Stimulated activated naive CD8-positive, alpha-beta T cell treated with anti-CD3 and anti-CD28 coated beads, Interleukin-15, Interleukin-2, amounts not matched to agents 100 ng/mL and 50 ng/mL, for 24 hours (primary cell): Measurements from ENCODE around the gene SLC22A23.

Experiments
- H3K27ac Mint-ChIP-seq: one replicate; pipeline ENCODE4 v1.8.0; 2021; ENCODE audit warnings: mild to moderate bottlenecking, mixed read lengths
- H3K27me3 Mint-ChIP-seq: one replicate; pipeline ENCODE4 v1.8.0; 2021; ENCODE audit warnings: mixed read lengths
- H3K36me3 Mint-ChIP-seq: one replicate; pipeline ENCODE4 v1.8.0; 2021; ENCODE audit warnings: low read depth, mixed read lengths
- H3K4me1 Mint-ChIP-seq: one replicate; pipeline ENCODE4 v1.8.0; 2021; ENCODE audit warnings: low read depth, mixed read lengths
- H3K4me3 Mint-ChIP-seq: one replicate; pipeline ENCODE4 v1.8.0; 2021; ENCODE audit warnings: mild to moderate bottlenecking, mixed read lengths
- H3K9me3 Mint-ChIP-seq: one replicate; pipeline ENCODE4 v1.8.0; 2021; ENCODE audit warnings: mixed read lengths

The SLC22A23 gene

DNA sequence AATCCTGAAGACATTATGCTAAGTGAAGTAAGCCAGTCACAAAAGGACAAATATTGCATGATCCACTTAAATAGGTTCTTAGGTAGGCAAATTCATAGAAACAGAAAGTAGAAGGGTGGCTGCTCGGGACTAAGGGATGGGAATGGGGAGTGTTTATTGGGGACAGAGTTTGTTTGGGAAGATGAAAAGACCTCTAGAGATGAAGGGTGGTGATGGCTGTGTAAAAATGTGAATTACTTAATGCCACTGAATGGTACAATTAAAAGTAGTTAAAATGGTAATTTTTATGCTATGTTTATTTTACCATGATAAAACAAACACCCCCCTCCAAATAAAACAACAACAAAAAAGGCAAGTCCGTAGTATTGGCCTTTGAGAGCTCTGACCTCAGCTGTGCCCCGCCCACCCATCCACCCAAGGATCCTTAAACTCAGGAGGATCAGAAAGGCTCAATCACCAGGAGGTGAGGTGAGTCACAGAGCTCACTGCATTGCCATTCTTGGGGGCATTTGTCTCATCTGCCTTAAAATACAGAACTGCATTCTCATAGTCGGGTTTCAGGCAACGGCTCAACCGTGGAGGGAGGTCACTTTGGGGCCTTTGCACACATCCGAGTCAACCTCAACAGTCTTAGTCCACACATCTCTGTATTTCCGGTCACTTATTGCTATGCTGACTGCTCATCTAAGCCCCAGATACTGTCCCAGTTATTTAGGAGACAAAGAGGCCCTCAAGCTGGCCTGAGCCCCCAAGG lies 96.7 kb downstream of the SLC22A23 start:
- H3K27me3 Mint-ChIP-seq, result no peaks in the 10 kb centered on the region
- H3K36me3 Mint-ChIP-seq, result no peaks in the 10 kb centered on the region
- peaks cover 14% of the 10 kb centered on the region for H3K4me1 Mint-ChIP-seq
- H3K9me3 Mint-ChIP-seq, result no peaks in the 10 kb centered on the region
- H3K27ac Mint-ChIP-seq, result no peak overlapping the region
- no peak overlapping the region for H3K4me3 Mint-ChIP-seq

GRCh38 chr6:3359101-3359752 lies 97.6 kb downstream of the SLC22A23 start:
- peaks cover 21% of the 10 kb centered on the region for H3K4me1 Mint-ChIP-seq
- no peaks in the 10 kb centered on the region for H3K9me3 Mint-ChIP-seq
- H3K36me3 Mint-ChIP-seq, result no peaks in the 10 kb centered on the region
- no peak overlapping the region for H3K27ac Mint-ChIP-seq
- H3K4me3 Mint-ChIP-seq, result no peak overlapping the region
- H3K27me3 Mint-ChIP-seq, result no peaks in the 10 kb centered on the region

GRCh38 chr6:3358413-3359100 lies 98.3 kb downstream of the SLC22A23 start:
- Mint-ChIP-seq H3K4me3 (no peak overlapping the region), H3K27me3 (no peaks in the 10 kb centered on the region), H3K9me3 (no peaks in the 10 kb centered on the region), H3K27ac (no peak overlapping the region), H3K4me1 (peaks cover 21% of the 10 kb centered on the region), H3K36me3 (no peaks in the 10 kb centered on the region)

GRCh38 chr6:3357678-3358077 lies 99.2 kb downstream of the SLC22A23 start:
- Mint-ChIP-seq H3K9me3 (no peaks in the 10 kb centered on the region), H3K4me1 (peaks cover 21% of the 10 kb centered on the region), H3K36me3 (no peaks in the 10 kb centered on the region), H3K27me3 (no peaks in the 10 kb centered on the region), H3K27ac (no peak overlapping the region), H3K4me3 (no peak overlapping the region)

- H3K36me3 Mint-ChIP-seq, result no peaks in the 10 kb centered on the region
- H3K9me3 Mint-ChIP-seq, result no peaks in the 10 kb centered on the region
- no peaks in the 10 kb centered on the region for H3K27me3 Mint-ChIP-seq
- peaks cover 21% of the 10 kb centered on the region for H3K4me1 Mint-ChIP-seq
- peak overlapping the region; percentile 75 for H3K4me3 Mint-ChIP-seq
- H3K27ac Mint-ChIP-seq, result peak overlapping the region; percentile 1
Measured at GRCh38 chr6:3356824-3357420, 99.9 kb downstream of the SLC22A23 start.

- Mint-ChIP-seq H3K27ac (peak overlapping the region; percentile 1), H3K4me1 (peaks cover 21% of the 10 kb centered on the region), H3K27me3 (no peaks in the 10 kb centered on the region), H3K36me3 (no peaks in the 10 kb centered on the region), H3K4me3 (peak overlapping the region; percentile 75), H3K9me3 (no peaks in the 10 kb centered on the region)
Measured at GRCh38 chr6:3356056-3356823, 100.6 kb downstream of the SLC22A23 start.

DNA sequence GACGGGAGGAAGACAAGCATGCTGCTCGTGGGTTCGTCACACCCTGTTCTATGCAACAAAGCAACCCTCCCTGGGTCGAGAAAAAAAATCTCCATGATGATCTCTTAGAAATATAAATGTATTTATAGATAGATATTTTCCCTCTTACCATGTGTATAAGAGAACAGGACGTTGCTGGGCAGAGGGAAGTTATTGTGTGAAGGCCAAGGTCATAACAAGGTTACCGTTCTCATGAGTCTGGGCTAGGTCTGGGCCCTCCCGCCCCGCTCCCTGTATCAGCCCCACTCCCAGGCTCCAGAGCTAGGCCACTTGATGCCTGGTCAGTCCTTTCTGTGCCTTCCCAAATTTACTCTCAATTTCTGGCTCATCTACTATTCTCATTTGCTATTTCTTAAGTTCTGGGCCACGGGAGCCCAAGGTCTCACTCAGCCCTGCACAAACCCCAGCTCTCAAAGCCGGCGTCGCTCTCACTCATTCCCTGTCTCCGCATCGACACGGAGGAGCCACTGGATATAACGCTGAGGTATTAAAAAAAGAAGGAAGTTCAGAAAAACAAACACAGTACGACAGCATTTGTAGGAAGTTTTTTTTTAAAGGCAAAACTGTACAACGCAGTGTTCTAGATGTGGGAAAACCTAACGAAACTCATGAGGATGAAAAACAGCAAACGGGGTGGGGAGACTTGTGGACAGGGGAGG lies 101.3 kb downstream of the SLC22A23 start:
- Mint-ChIP-seq H3K9me3 (no peaks in the 10 kb centered on the region), H3K4me1 (peaks cover 21% of the 10 kb centered on the region), H3K4me3 (peak overlapping the region; percentile 75), H3K27me3 (no peaks in the 10 kb centered on the region), H3K27ac (peak overlapping the region; percentile 86), H3K36me3 (no peaks in the 10 kb centered on the region)

DNA sequence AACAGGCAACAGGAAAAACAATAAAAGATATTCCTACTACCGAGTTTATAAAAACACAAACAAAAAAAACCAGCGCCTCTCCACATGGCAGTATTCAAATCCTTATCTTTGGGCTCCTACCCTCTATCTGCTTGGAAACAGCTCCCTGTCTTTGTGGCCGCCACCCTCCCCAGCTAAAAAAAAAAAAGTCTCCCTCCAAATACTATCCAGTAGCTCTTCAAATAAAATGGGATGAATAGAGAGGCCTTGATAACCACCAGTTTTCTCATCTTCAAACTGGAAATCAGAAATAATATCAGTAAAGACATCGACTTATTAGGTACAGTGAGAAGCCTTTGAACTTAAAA lies 101.9 kb downstream of the SLC22A23 start:
- Mint-ChIP-seq H3K27ac (no peak overlapping the region), H3K4me3 (no peak overlapping the region), H3K36me3 (no peaks in the 10 kb centered on the region), H3K27me3 (no peaks in the 10 kb centered on the region), H3K4me1 (peaks cover 21% of the 10 kb centered on the region), H3K9me3 (no peaks in the 10 kb centered on the region)

- Mint-ChIP-seq H3K4me1 (peaks cover 21% of the 10 kb centered on the region), H3K27ac (no peak overlapping the region), H3K27me3 (peaks cover 5% of the 10 kb centered on the region), H3K36me3 (no peaks in the 10 kb centered on the region), H3K4me3 (no peak overlapping the region), H3K9me3 (no peaks in the 10 kb centered on the region)
Measured at GRCh38 chr6:3353939-3354338, 102.9 kb downstream of the SLC22A23 start.

GRCh38 chr6:3353213-3353903 lies 103.5 kb downstream of the SLC22A23 start:
- Mint-ChIP-seq H3K27me3 (peaks cover 5% of the 10 kb centered on the region), H3K9me3 (no peaks in the 10 kb centered on the region), H3K4me3 (no peak overlapping the region), H3K27ac (no peak overlapping the region), H3K4me1 (peaks cover 21% of the 10 kb centered on the region), H3K36me3 (no peaks in the 10 kb centered on the region)

DNA sequence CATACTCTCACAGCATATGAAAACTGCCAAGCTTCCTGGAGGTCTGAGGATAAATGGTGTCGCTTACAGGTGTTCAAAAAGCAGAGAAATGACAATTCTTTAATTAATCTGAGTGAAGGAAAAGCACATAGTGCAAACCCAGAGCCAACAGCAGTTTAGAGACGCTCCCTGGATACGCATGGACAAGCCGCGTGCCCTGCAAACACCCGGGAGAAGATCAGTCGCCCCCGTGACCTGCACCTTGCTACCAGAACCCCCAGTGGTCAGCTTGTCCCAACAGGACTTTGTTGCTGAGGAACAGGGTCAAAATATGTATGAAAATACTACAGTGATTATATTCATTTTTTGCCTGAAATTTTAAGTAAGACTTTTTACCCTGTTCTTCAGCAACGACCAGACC lies 104.2 kb downstream of the SLC22A23 start:
- H3K4me3 Mint-ChIP-seq, result no peak overlapping the region
- peaks cover 21% of the 10 kb centered on the region for H3K4me1 Mint-ChIP-seq
- H3K9me3 Mint-ChIP-seq, result no peaks in the 10 kb centered on the region
- H3K27ac Mint-ChIP-seq, result no peak overlapping the region
- peaks cover 5% of the 10 kb centered on the region for H3K27me3 Mint-ChIP-seq
- no peaks in the 10 kb centered on the region for H3K36me3 Mint-ChIP-seq

DNA sequence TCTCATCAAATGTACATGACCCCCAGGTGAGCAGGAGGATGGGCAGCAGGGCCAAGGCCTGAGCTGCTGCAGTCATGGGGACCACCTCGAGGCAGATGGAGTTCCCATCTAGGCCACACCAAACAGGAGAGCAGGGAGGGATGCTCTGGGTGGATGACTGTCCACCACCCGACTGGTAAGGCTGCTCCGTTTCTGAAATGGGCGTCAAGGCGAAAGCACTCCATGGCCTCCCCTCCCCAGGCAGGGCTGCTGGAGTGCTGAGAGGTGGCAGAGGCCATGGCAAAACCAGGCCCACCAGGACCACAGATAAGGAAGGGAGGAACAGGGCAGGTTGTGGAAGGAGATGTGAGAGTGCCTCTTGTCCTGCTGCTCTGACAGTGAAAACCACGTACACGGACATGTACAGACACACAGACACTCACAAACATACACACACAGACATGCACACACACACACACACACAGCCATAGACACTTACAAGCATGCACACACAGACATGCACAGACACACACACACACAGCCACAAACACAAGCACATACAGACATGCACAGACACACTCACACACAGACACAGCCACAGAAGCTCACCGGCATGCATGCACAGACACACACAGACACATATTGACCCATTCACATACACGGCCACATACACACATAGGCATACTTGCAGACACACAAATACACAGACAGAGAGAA lies 104.9 kb downstream of the SLC22A23 start:
- Mint-ChIP-seq H3K36me3 (no peaks in the 10 kb centered on the region), H3K27me3 (peaks cover 5% of the 10 kb centered on the region), H3K9me3 (no peaks in the 10 kb centered on the region), H3K27ac (no peak overlapping the region), H3K4me3 (no peak overlapping the region), H3K4me1 (peaks cover 21% of the 10 kb centered on the region)

DNA sequence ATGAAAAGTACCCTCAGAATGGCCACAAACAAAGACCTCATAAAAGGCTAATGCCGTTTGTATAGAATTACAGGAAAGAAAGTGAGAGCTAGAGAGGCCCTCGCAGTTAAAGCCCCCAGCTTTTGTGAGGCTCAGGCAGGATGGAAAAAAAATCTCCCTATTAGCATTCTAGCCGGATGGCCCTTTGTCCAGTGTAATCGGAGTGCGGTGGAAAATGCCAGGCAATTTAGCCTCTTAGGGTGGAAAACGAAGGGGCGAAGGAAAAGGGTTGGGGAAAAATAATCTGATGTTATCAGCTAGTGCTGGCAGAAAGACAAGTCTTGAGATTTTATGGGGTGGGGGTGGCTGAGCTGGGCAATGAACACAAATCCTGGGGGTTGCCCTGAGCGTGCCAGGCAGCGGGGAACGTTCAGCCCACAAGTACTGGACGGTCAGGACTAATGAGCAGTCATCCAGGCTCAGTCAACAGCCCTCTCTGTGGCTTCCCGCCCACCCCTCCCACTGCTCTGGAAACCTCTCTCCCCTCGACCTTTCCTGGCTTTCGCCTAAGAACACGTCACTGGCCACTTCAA lies 105.7 kb downstream of the SLC22A23 start:
- Mint-ChIP-seq H3K9me3 (no peaks in the 10 kb centered on the region), H3K4me3 (no peak overlapping the region), H3K27ac (no peak overlapping the region), H3K36me3 (no peaks in the 10 kb centered on the region), H3K4me1 (peaks cover 17% of the 10 kb centered on the region), H3K27me3 (peaks cover 5% of the 10 kb centered on the region)
